GM23248 (cell line): ENCODE results near the gene OR14J1.

Source experiments
- EZH2 ChIP-seq: fragments of 200-600 bp; sonication (generic); IDR thresholded peaks from 2 replicates; pipeline ENCODE4 v1.6.1; 2018; ENCODE audit warnings: antibody characterized with exemption, mild to moderate bottlenecking; ENCODE audit not compliant: insufficient read depth, poor library complexity, severe bottlenecking
- EZH2phosphoT487 ChIP-seq: fragments of 200-600 bp; sonication (generic); IDR thresholded peaks from 2 replicates; pipeline ENCODE4 v1.6.1; 2018; ENCODE audit warnings: antibody characterized with exemption, moderate library complexity, mild to moderate bottlenecking, low read depth; ENCODE audit not compliant: insufficient read depth

- TF ChIP-seq EZH2phosphoT487 (no peak), EZH2 (no peak)
These were observed 7.0 kb upstream of the OR14J1 start for GRCh38 chr6:29294499-29294914.
